GM12874 (cell line): ENCODE results near the gene PTPRD.

ENCODE experiments used
- TF ChIP-seq, protein P1 (sequence below): IDR thresholded peaks from 2 replicates; pipeline ENCODE4 v1.5.1; 2011; ENCODE audit warnings: low read depth, mild to moderate bottlenecking, control low read depth, low read length, moderate library complexity; ENCODE audit not compliant: insufficient read depth

PTPRD gene

GRCh38 chr9:10008101-10008799, 604.6 kb downstream of the PTPRD start:
- TF ChIP-seq, protein P1, sequence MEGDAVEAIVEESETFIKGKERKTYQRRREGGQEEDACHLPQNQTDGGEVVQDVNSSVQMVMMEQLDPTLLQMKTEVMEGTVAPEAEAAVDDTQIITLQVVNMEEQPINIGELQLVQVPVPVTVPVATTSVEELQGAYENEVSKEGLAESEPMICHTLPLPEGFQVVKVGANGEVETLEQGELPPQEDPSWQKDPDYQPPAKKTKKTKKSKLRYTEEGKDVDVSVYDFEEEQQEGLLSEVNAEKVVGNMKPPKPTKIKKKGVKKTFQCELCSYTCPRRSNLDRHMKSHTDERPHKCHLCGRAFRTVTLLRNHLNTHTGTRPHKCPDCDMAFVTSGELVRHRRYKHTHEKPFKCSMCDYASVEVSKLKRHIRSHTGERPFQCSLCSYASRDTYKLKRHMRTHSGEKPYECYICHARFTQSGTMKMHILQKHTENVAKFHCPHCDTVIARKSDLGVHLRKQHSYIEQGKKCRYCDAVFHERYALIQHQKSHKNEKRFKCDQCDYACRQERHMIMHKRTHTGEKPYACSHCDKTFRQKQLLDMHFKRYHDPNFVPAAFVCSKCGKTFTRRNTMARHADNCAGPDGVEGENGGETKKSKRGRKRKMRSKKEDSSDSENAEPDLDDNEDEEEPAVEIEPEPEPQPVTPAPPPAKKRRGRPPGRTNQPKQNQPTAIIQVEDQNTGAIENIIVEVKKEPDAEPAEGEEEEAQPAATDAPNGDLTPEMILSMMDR, result no peak

DNA sequence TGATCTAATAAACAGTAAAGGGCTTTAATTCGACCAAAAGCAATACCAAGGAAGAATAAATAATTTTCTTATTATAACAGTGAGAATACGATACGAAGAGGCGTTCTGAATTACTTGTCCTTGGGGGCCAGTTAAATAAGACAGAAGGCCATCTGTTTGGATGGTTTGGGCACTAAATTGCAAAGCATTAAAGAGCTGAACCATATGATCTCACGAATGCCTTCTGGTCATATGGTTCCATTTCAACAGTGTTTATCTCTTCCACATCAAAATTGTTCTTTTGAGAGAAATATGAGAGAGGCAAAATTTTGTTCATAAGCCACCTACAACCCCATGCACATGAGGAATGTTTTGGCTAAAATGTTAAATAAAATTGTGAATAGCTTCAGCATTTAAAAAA, 605.4 kb downstream of the PTPRD start:
- TF ChIP-seq, protein P1, result no peak

DNA sequence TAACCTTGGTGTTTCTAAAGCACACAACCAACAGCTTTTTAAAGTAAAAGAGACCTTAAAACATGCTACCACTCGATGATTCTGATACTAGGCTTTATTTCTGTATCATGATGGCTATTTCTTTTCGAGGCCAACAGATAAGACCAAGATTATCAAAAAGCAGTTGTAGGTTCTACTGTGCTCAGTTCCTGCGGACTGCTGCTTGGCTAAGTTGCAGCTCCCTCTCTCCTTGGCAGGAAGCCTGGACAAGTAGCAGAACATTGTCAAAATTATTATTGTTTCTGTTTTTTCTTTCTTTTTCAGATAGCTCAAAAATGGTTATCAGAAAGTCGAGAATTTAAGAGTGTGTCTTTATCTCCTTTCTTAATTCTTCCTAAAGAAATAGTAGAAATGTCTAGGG, 607.6 kb downstream of the PTPRD start:
- TF ChIP-seq, protein P1, result no peak

- TF ChIP-seq, protein P1, result no peak
Measured at GRCh38 chr9:10003047-10003446, 609.8 kb downstream of the PTPRD start.

GRCh38 chr9:10000669-10001068, 612.1 kb downstream of the PTPRD start:
- TF ChIP-seq, protein P1, result no peak

GRCh38 chr9:9998491-9999287, 614.1 kb downstream of the PTPRD start:
- TF ChIP-seq, protein P1, result peak; percentile 21; the same call in 1 of the 2 replicates

DNA sequence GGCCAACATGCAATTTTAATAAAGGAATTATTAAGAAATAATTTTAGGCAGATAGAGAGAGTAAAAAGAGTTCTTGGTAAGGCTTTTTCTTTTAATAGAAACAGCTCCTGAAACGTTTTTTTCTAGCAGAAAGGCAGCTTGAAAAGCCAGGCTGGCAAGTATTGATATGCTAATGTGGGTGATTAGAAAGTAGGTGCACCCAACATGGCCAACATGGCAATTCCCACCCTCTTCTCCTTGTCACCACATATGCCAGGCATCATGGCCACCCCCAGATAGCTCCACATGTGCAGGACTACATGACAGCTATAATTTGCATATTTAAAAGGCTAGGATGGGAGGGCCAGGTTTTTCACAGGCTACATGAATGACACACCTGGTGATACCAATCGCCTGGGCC, 615.2 kb downstream of the PTPRD start:
- TF ChIP-seq, protein P1, result no peak
